ENCODE data around the gene PTGR3.

Gene PTGR3, protein sequence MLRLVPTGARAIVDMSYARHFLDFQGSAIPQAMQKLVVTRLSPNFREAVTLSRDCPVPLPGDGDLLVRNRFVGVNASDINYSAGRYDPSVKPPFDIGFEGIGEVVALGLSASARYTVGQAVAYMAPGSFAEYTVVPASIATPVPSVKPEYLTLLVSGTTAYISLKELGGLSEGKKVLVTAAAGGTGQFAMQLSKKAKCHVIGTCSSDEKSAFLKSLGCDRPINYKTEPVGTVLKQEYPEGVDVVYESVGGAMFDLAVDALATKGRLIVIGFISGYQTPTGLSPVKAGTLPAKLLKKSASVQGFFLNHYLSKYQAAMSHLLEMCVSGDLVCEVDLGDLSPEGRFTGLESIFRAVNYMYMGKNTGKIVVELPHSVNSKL

DNA sequence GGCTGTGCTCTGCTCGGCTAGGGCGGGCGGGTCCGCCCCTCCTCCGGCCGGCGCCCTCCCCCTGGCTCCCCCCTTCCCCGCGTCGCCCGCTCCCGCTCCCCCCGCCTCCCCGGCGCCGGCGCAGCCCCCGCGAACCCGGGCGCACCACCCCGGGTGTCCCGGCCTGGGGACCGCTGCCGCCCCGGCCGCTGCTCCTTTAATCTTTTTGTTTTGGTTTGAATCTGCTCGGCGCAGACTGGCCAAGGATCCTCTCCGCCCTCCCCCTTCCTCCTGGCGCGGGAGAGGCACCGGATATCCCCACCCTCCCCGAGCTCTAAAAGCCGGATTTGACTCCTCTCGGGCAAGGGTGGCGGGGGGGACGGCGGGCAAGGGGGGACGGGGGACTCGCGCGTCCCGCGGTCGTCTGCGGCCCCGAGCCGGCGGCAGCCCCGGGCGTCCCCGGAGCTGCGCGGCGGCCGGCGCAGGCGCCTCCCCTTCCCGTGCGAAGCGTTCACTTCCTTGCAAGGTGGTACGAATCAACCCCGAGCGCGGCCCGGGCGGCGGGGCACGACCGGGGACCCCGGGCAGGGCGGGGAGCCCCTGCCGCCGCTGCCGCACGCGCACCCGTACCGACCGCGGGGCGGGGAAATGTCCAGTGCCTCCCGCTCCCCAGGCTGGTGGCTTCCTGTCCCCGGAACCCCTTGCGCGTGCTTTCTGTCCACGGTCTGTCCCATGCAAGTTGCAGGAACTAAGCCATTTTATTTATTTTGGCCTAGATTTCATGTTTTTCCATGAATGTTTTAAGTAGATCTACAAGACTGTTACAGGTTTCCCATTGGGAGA is at the start of gene PTGR3:
Gene PTGR3, minus strand, starts transcription at position 11 of the 822 bp plus-strand sequence. CDS start 81 bp downstream, outside the sequence.
- DNase-seq = peak; percentile 74

DNA sequence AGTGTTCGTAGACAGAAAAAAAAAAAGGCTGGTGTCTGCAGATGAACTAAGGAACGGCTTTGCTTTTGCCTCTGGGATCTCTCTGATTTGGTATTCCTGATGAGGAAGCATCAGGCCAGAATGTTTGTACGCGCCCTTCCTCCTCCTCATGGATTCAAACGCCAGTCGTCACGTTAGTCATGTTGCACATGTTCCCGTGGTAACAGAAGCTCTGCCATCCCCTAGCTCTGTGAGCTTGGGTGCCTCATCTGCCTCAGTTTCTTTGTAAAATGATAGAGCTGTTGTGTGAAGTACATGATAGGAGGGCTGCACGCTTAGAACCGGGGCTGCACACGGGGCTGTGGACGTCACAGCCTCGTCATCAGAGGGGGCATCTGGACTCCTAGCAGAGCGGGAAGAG is 48.7 kb upstream of the PTGR3 start:
- no peak for DNase-seq

DNA sequence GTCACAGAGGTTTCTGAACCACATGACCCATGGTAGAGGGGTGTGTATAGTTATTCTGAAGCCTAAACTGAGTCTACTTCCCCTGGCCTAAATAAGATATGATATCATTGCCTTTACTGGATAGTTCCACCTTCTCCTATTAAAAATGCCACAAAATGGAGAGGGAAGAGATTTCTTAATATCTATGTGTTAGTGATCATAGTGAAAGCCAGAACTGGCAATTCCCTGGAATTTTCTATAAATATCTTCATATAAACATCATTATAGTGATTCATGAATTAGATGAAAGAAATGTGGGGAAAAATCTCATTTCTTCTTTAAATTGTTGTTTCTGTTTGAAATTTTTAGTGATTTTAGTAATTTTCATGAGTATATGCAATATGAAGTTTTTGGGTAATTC is 47.4 kb upstream of the PTGR3 start:
- DNase-seq = no peak

DNA sequence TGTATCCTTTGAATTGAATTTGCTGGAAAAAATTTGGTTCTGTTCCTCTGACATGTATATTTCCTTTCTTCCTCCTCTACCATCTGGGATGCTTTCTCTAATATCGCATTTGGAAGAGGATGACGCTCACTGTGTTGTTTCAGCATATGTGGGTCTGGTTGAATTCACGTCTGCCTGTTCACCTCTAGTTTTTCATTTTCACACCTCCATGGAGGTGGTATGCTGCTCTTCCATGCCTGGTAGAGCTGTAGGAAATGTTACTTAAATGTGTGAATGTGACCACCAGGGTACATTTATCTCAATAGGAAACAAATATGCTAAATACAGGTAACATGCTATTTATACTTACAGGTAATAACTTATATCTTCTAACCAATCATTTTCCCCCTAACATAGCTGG is 46.2 kb upstream of the PTGR3 start:
- no peak for DNase-seq

DNA sequence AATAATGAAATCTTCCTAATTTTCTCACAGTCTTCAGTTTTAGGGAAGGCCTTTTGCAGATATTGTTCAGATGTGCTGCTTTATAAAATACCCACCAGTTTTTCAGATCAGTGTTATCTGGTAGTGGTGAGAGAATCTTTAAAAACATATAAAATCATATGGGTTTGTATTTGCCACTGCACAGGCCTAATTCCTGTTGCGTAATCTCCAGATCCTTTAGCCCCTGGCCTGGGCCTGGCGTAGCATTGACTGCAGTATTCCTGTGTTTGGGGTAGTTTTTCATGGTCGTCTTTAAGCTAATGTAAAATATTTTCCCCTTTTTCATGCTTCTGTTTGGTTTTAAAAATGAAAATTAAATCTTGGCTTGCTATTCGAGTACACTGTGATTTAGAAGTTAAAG is 44.8 kb upstream of the PTGR3 start:
- no peak for DNase-seq

DNA sequence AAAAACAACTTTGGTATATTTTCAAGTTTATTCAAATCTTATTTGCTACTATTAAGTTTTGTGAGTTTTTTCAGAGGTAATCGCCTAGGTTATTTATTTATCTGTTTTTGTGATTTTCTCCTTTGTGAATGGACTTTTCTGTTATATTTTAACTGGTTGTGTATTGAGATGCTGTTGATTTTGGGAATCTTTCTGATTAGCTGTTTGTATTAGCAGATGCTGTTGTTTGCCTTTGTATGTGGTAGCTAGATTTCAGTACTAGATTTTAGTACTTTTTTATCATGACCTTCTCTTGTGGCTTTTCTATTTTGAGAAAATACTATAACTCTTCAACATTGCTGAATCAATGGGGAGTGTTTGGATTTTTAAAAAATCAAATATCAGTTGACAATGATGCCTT is 44.1 kb upstream of the PTGR3 start:
- DNase-seq = no peak

DNA sequence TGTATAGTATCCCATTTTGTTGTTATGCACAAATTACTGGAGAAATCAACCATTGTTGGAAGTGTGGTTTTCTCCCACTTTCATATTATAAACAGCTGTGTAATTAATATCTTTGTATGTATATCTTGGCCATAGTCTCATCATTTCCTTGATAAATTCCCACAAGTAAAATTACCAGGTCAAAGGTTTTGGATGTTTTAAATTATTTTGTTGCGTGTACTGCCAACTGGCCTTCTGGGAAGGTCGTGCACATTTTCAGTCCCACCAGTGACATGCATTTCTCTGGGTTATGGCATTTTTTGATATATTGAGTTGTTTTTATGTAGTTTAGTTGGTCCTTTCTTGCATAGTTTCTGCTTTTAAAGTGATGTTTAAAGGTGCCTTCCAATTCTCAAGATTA is 43.2 kb upstream of the PTGR3 start:
- no peak for DNase-seq

DNA sequence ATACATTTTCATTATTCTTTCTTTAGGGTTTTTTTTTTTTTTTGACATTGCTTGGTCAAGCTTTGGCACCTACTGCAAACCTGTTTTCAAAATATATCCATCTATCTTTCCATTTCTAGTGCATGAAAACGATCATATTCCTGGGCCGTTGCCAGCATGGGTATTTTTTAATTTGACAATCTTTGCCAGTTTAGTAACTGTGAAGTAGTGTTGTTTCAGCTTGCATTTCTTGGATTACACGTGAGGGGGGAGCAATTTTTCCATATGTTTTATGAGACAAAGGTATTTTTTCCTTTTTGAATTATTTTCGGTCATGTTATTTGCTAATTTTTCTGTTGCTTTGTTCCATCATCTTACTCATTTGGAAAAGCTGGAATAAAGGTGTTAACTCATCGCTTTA is 42.5 kb upstream of the PTGR3 start:
- no peak for DNase-seq

DNA sequence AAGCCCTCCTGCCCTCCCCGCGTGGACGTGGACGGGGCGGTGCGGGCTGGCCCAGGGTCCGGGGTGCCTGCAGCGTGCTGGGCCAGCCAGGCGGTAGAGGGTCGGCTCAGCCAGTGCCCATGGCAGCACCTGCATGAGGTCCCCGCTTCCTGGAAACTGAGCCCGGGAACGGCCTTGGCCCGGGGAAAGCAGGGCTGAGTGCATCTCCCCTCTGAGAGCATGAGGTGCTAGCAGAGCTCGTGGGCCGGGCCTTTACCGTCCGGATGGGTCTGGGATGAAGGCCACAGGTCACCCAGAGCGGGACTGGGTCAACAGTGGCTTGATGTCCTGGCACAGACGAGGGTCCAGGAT is 41.5 kb upstream of the PTGR3 start:
- no peak for DNase-seq

DNA sequence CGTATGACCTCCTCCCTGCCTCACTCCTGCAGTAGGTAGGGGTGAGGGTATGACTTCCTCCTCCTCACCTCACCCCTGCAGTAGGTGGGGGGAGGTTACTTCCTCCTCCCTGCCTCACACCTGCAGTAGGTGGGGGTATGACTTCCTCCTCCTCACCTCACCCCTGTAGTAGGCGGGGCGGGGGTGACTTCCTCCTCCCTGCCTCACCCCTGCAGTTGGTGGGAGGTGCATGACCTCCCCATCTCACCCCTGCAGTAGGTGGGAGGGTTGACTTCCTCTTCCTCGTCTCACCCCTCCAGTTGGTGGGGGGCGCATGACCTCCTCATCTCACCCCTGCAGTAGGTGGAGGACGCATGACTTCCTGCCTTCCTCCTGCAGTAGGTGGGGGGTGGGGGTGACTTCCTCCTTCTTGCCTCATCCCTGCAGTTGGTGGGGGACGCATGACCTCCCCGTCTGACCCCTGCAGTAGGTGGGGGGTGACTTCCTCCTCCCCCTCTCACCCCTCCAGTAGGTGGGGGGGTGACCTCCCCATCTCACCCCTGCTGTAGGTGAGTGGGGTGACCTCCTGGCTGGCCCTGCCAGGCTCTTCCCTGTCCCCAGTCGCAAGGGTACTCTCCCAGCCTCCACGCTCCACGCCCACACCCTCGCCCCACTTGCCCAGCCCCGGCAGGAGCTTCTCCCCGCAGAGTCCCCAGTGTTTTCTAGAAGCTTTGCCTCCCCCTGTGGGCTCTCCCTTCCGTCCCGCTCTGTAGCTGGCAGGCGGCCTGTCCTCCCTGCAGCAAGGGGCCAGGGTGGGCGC is 40.9 kb upstream of the PTGR3 start:
- no peak for DNase-seq

DNA sequence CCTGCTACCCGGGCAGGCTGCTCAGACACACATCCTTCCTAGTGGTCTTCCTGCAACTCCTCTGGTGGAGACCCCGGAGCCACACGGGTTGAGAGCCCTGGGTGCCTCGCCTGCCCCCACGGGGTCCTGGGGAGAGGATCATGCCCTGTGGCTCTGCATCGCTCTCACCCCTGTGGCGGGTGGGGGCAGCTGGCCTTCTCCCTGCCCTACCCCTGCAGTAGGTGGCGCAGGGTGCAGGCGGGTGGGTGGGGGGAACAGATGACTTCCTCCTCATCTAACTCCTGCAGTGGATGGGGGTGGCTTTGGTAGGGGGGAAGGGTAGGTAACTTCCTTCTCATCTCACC is 40.2 kb upstream of the PTGR3 start:
- DNase-seq = no peak

DNA sequence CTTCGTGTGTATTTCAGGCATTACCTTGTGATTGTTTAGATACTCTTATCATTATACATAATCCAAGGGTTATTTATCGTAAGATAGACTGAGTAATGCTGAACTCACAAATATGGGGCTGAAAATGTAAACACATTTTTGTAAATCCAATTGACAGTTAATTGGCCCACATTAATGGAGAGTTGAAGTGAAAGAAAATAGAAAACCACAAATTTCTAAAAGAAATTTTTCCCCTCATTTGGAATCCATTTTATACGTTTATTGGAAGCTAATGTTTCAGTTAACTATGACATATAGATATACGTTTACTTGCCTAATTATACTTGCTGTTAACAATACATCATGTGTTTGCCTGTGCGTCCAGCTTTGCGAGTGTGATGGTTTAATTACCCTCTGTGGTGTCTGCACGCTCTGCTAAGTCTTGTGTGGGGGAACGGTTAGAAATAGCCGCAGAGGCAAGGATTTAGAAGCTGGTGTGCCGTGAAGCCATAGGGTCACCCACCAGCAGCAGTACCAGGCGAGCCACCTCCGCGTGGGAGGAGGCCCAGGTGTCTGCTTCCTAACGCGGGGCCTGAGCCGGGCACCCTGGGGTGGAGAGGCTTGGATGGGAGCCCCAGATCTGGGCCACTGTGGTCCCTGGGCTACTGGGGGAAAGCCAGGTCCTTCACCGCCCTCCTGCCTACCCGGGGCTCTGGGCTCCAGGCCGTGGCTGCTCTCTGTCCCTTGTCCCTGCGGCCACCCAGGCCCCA is 39.7 kb upstream of the PTGR3 start:
- DNase-seq = peak; percentile 58

DNA sequence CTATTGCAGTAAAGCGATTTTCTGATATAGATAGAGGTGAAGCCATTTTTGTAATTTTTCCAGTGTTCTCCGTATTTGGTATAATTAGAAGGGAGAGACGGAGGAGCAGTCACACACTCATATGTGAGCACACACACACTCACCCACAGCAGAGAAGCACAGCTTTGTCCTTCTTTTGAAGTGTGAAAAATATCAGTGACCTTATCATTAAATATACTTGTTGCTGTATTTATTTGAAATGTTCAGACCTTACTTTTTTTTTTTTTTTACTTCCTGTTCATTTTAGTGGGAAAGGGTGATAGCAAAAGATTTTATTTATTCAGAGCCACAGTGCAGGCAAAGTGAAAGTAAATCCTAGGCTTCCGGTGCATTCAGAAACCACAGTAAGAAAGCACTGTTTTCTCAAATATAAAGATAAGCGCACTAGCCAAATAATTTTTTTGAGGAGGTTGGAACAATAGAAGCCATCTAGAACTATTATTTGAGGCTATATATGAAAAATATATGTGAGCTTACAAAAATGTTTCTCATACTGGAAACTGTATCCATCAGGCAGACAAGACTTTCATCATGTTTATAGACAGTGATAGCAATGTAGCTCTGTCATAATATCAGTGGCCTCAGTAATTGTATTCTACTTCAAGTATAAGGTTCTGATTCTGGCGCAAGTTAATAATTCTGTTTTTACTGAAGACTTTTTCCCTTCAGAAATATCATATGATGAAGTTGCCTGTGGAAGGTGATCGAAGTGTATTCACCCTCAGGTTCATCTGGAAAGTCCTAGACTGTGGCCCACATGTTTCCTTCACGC is 38.9 kb upstream of the PTGR3 start:
- DNase-seq = peak; percentile 45

DNA sequence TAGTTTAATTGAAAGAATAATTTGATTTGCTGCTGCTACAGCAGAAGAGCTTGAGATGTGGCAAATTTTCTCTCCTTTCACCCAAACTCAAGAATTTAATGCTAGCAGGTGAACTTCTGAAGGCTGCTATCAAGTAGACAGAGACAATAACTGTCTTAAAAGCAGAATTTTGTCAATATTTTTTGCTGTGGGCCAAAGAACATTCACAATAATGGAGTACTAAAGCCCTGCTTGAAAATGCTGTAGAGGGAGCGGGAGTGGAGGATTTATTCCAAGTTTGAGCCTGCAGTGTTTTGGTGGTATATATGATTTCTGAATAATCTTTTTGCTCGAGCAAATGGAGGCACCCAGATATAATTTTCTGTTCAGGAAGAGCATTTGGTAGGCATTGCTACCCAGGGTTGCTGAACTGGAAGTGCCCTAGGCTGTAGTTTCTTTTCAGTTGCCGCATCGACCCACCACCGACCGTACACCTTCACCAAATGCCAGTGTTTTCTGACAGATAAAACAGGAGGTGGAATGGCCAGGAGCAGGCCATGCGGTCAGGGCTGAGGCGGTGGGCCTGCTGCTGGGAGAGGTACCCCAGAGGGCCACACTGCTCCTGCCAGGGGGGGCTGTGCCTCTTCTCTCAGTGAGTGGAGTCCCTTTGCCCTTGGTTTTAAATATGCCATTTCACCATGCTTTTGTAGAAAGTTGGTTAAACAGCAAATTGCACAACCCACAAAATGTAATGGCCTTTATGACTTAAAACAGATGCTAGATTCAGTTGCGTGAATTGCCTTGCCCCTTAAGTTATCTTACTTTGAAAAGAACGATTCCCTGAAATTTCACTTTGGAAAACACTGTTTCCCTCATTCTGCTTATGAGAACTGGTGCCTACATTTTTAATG is 38.0 kb upstream of the PTGR3 start:
- no peak for DNase-seq

DNA sequence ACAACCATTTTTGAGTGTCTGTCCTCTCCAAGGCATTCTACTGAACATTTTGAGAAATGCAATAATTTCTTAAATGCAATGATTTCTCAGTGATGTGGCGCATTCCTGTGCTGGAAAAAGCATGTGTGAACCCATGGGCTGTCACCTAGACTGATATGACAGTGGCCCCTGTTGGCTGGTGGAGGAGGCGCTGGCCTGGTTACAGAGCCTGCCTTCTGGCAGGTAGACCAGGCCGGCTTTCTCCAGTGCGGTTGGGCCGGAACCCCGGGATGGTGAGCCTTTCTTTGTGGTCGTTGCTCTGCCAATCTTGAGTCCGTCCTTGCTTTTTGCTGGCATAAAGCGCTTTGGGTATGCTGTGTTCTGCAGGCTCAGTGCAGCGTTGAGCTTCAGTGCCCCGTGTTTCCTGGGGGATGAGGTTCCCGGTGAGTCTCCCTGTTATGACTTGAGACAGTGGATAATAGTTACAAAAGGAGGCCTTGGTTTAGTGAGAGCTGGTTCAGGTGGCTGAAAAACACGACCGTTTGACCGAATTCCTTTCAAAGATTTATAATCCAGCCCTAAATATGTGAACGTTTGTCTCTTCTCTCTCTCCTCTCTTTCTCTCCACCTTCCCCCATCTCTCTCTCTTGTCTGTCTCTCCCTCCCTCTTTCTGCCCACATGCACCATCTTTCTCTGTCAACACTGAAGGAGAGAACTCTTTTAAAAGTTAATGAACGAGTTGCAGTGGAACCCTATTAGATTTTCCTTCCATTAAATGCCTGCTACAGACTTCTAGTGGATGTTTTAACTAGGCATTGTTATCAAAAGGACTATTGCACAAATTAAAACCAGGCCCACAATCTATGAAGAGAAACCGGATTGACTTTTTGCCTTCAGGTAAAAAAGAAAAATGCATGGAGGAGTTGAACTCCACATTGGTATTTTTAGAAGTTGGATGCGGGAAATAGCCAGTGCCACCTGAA is 35.7 kb upstream of the PTGR3 start:
- DNase-seq = no peak

DNA sequence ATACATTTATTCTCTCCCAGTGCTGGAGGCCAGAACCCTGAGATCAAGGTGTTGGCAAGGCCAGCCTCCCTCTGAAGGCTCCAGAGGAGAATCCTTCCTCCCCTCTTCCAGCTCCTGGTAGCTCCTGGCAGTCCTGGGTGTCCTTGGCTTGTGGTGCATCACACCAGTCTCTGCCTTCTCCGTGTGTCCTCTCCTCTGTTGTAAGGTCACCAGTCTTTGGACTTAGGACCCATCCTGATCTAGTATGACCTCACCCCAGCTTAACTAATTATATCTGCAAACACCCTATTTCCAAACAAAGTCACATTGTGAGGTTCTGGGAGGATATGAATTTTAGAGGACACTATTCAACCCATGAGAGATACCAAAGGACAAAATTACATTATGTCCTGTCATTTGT is 32.8 kb upstream of the PTGR3 start:
- DNase-seq = no peak

DNA sequence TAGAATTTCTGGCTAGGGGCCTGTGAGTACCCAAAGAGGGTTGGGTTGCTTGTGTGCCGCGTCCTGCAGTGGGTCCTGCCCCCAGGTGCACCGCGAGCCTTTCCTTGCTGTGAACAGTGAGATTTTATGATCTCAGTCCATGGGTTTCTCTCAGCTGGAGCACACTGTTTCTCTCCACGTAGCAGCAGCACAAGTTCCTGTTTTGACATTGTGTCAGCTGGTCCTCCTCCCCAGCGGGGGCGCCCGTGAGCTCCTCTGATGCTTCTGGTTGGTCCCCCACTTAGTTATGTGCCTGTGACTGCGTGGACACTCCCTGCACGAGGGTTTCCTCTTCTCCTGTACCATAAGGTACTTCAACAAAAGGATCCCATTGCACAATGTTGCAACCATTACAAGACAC is 31.5 kb upstream of the PTGR3 start:
- DNase-seq = no peak

DNA sequence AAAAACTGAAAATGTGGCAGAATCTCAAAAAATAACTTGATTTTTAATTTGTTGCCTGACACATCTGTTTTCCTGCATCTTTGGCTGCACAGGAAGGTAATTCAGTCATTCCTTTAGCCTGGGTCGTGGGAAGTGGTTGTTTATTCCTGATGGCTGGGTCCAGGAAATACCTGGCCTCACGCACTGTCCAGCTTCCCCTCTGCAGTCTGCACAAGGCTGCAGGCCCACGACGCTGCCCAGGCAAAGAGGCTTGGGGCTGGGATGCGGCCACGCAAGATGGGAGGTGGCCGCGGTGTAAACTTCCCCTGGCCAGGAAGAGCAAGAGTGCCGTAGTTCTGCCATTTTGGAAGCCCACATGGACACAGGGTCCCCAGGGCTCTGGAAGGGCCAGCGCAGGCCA is 29.8 kb upstream of the PTGR3 start:
- DNase-seq = no peak

DNA sequence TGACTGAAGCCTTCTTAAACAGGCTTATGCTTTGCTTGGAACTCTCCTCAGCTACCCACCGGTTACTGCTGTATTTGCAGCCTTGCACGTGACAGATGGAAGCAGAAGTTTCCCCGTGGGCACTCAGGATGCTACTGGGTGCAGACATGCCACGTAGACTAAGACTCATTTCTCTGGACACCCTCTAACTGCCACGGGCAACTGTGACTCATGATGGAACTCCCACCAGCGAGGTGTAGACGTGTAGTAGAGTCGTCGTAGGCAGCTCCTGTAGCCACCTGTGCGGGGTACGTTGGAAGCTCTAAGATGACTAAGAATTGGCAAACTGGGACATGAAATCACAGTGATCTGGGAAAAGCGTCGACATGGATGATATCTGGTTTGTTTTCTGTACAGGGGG is 29.2 kb upstream of the PTGR3 start:
- no peak for DNase-seq

DNA sequence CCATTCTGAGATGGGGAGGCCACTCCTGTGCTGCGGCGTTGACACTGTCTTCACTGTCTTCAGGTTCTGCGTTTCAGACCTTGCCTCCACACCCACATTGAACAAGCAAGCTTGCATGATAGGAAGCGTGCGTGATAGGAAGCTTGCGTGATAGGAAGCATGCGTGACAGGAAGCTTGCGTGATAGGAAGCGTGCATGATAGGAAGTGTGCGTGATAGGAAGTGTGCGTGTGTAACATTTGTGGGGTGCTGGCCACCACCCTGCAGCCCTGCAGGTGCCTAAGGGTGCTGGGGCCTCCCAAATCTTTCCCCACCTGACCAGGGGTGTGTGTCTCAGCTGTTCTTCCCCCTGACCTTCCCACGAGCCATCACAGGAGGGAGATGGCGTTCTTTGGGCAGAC is 27.0 kb upstream of the PTGR3 start:
- DNase-seq = no peak

Measured in NCI-H748 treated with DMSO at 0.1 percent for 48 hours (cell line).